ENCODE measurements around the gene AKTIP. TPM values are rescaled to one million over a fixed set of nuclear protein-coding genes. Genes with fewer than 3 reads are reported as not detected.

AKTIP gene
- polyA plus RNA-seq, 6 donors from 2014 or later = 11.6 to 17.9 (median 13.8) TPM

GRCh38 chr16:53489755-53490154 is 13.3 kb downstream of the AKTIP start:
- peaks cover 0 to 17% (median 14%) of the 10 kb centered on the region in 7 donors for H3K9me3 Mint-ChIP-seq
- H3K4me1 Mint-ChIP-seq = no peaks in the 10 kb centered on the region
- peaks cover 25 to 38% of the 10 kb centered on the region in 2 donors for H3K36me3 Mint-ChIP-seq
- H3K27ac Mint-ChIP-seq = peak overlapping the region in 2 of 6 donors; percentile 8 to 29
- no peak overlapping the region for H3K4me3 Mint-ChIP-seq
- DNase-seq (no peak), ATAC-seq (ENCODE audit: low read depth in 2 of 2) (no peak)
- no peaks in the 10 kb centered on the region for H3K27me3 Mint-ChIP-seq

- DNase-seq (no peak), ATAC-seq (ENCODE audit: low read depth in 2 of 2) (no peak)
- Mint-ChIP-seq H3K36me3 (peaks cover 51 to 56% of the 10 kb centered on the region in 2 donors), H3K4me3 (no peak overlapping the region), H3K9me3 (peaks cover 4 to 19% (median 17%) of the 10 kb centered on the region in 7 donors), H3K4me1 (no peaks in the 10 kb centered on the region), H3K27me3 (no peaks in the 10 kb centered on the region), H3K27ac (peak overlapping the region in 1 of 6 donors; percentile 47)
Observed at GRCh38 chr16:53486230-53486629, 16.8 kb downstream of the AKTIP start.

GRCh38 chr16:53484542-53484941 is 18.5 kb downstream of the AKTIP start:
- Mint-ChIP-seq H3K27me3 (no peaks in the 10 kb centered on the region), H3K4me1 (no peaks in the 10 kb centered on the region), H3K36me3 (peaks cover 40 to 57% of the 10 kb centered on the region in 2 donors), H3K9me3 (peaks cover 4 to 19% (median 17%) of the 10 kb centered on the region in 7 donors), H3K4me3 (no peak overlapping the region), H3K27ac (peak overlapping the region in 1 of 6 donors; percentile 67)
- DNase-seq (no peak), ATAC-seq (ENCODE audit: low read depth in 2 of 2) (no peak)

GRCh38 chr16:53482123-53482522 is 20.9 kb downstream of the AKTIP start:
- H3K4me3 Mint-ChIP-seq = no peak overlapping the region

GRCh38 chr16:53480394-53480793 is 22.6 kb downstream of the AKTIP start:
- DNase-seq (no peak), ATAC-seq (ENCODE audit: low read depth in 2 of 2) (no peak)
- peaks cover 0 to 8% (median 5%) of the 10 kb centered on the region in 7 donors for H3K9me3 Mint-ChIP-seq
- H3K4me1 Mint-ChIP-seq = peaks cover 0 to 8% (median 4%) of the 10 kb centered on the region in 3 donors
- H3K4me3 Mint-ChIP-seq = no peak overlapping the region
- H3K27me3 Mint-ChIP-seq = no peaks in the 10 kb centered on the region
- H3K27ac Mint-ChIP-seq = no peak overlapping the region
- H3K36me3 Mint-ChIP-seq = peaks cover 45 to 63% of the 10 kb centered on the region in 2 donors

More at GRCh38 chr16:53482123-53482522, 20.9 kb downstream of the AKTIP start:
- H3K36me3 Mint-ChIP-seq = peaks cover 42 to 64% of the 10 kb centered on the region in 2 donors
- H3K27ac Mint-ChIP-seq = peak overlapping the region in 1 of 6 donors; percentile 78
- H3K4me1 Mint-ChIP-seq = peaks cover 0 to 4% (median 0%) of the 10 kb centered on the region in 3 donors
- no peaks in the 10 kb centered on the region for H3K27me3 Mint-ChIP-seq
- peaks cover 4 to 19% (median 17%) of the 10 kb centered on the region in 7 donors for H3K9me3 Mint-ChIP-seq
- ATAC-seq (ENCODE audit: low read depth in 2 of 2) (no peak), DNase-seq (no peak)

GRCh38 chr16:53478965-53479364 is 24.0 kb downstream of the AKTIP start:
- H3K4me3 Mint-ChIP-seq = no peak overlapping the region
- no peaks in the 10 kb centered on the region for H3K9me3 Mint-ChIP-seq
- ATAC-seq (ENCODE audit: low read depth in 2 of 2) (no peak), DNase-seq (no peak)
- peaks cover 0 to 8% (median 4%) of the 10 kb centered on the region in 3 donors for H3K4me1 Mint-ChIP-seq
- H3K27ac Mint-ChIP-seq = no peak overlapping the region
- H3K36me3 Mint-ChIP-seq = peaks cover 32 to 49% of the 10 kb centered on the region in 2 donors
- H3K27me3 Mint-ChIP-seq = no peaks in the 10 kb centered on the region

GRCh38 chr16:53476867-53477266 is 26.1 kb downstream of the AKTIP start:
- no peak overlapping the region for H3K27ac Mint-ChIP-seq
- H3K27me3 Mint-ChIP-seq = no peaks in the 10 kb centered on the region
- ATAC-seq (ENCODE audit: low read depth in 2 of 2) = no peak
- peaks cover 30 to 36% of the 10 kb centered on the region in 2 donors for H3K36me3 Mint-ChIP-seq
- H3K4me3 Mint-ChIP-seq = no peak overlapping the region
- H3K9me3 Mint-ChIP-seq = no peaks in the 10 kb centered on the region
- no peak for DNase-seq
- H3K4me1 Mint-ChIP-seq = peaks cover 0 to 8% (median 4%) of the 10 kb centered on the region in 3 donors

GRCh38 chr16:53465606-53466280 is 37.3 kb downstream of the AKTIP start:
- no peak overlapping the region for H3K4me3 Mint-ChIP-seq
- ATAC-seq (ENCODE audit: low read depth in 2 of 2) (no peak), DNase-seq (no peak)
- H3K27ac Mint-ChIP-seq = peak overlapping the region in 1 of 6 donors; percentile 49
- peaks cover 13 to 18% of the 10 kb centered on the region in 2 donors for H3K36me3 Mint-ChIP-seq
- H3K9me3 Mint-ChIP-seq = no peaks in the 10 kb centered on the region
- no peaks in the 10 kb centered on the region for H3K27me3 Mint-ChIP-seq
- H3K4me1 Mint-ChIP-seq = no peaks in the 10 kb centered on the region

GRCh38 chr16:53458635-53459034 is 44.4 kb downstream of the AKTIP start:
- H3K4me1 Mint-ChIP-seq = peaks cover 24 to 33% (median 27%) of the 10 kb centered on the region in 3 donors
- DNase-seq (no peak), ATAC-seq (ENCODE audit: low read depth in 2 of 2) (no peak)
- H3K27me3 Mint-ChIP-seq = no peaks in the 10 kb centered on the region
- peak overlapping the region in 1 of 8 donors; percentile 33 for H3K4me3 Mint-ChIP-seq
- H3K27ac Mint-ChIP-seq = peak overlapping the region in 2 of 6 donors; percentile 42 to 44
- peaks cover 18 to 36% of the 10 kb centered on the region in 2 donors for H3K36me3 Mint-ChIP-seq
- H3K9me3 Mint-ChIP-seq = no peaks in the 10 kb centered on the region

GRCh38 chr16:53457670-53458069 is 45.3 kb downstream of the AKTIP start:
- H3K36me3 Mint-ChIP-seq = peaks cover 18 to 35% of the 10 kb centered on the region in 2 donors
- H3K27me3 Mint-ChIP-seq = no peaks in the 10 kb centered on the region
- H3K4me3 Mint-ChIP-seq = peak overlapping the region in 5 of 8 donors; percentile 21 to 75 (median 59)
- peak overlapping the region in 5 of 6 donors; percentile 6 to 50 (median 45) for H3K27ac Mint-ChIP-seq
- peaks cover 24 to 33% (median 27%) of the 10 kb centered on the region in 3 donors for H3K4me1 Mint-ChIP-seq
- DNase-seq (peak; percentile 74), ATAC-seq (ENCODE audit: low read depth in 2 of 2) (peak; percentile 100)
- no peaks in the 10 kb centered on the region for H3K9me3 Mint-ChIP-seq

- H3K4me3 Mint-ChIP-seq = peak overlapping the region in 5 of 8 donors; percentile 1 to 45 (median 28)
- DNase-seq (peak; percentile 13), ATAC-seq (ENCODE audit: low read depth in 2 of 2) (no peak)
- peak overlapping the region in 2 of 6 donors; percentile 6 to 79 for H3K27ac Mint-ChIP-seq
- no peaks in the 10 kb centered on the region for H3K9me3 Mint-ChIP-seq
- H3K36me3 Mint-ChIP-seq = peaks cover 10 to 27% of the 10 kb centered on the region in 2 donors
- H3K27me3 Mint-ChIP-seq = no peaks in the 10 kb centered on the region
- peaks cover 24 to 33% (median 27%) of the 10 kb centered on the region in 3 donors for H3K4me1 Mint-ChIP-seq
Observed at GRCh38 chr16:53456625-53457024, 46.4 kb downstream of the AKTIP start.

- Mint-ChIP-seq H3K27ac (no peak overlapping the region), H3K9me3 (no peaks in the 10 kb centered on the region), H3K36me3 (peaks cover 10 to 15% of the 10 kb centered on the region in 2 donors), H3K4me3 (no peak overlapping the region), H3K4me1 (peaks cover 24 to 37% (median 33%) of the 10 kb centered on the region in 3 donors), H3K27me3 (no peaks in the 10 kb centered on the region)
- DNase-seq (no peak), ATAC-seq (ENCODE audit: low read depth in 2 of 2) (no peak)
Observed at GRCh38 chr16:53453928-53454327, 49.1 kb downstream of the AKTIP start.

GRCh38 chr16:53449816-53450517 is 53.0 kb downstream of the AKTIP start:
- peaks cover 0 to 19% of the 10 kb centered on the region in 2 donors for H3K36me3 Mint-ChIP-seq
- H3K4me3 Mint-ChIP-seq = peak overlapping the region in 5 of 8 donors; percentile 50 to 89 (median 74)
- peak overlapping the region in 4 of 6 donors; percentile 49 to 72 (median 64) for H3K27ac Mint-ChIP-seq
- H3K9me3 Mint-ChIP-seq = no peaks in the 10 kb centered on the region
- ATAC-seq (ENCODE audit: low read depth in 2 of 2) = peak in 1 of 2 donors; percentile 97
- H3K4me1 Mint-ChIP-seq = peaks cover 0 to 10% (median 0%) of the 10 kb centered on the region in 3 donors
- no peaks in the 10 kb centered on the region for H3K27me3 Mint-ChIP-seq
- peak; percentile 39 for DNase-seq

Measured in naive B cell (primary cell).